Left lung (tissue), 10 donors: ENCODE data around the gene ROPN1L. TPM values are rescaled to one million over a fixed set of nuclear protein-coding genes. Genes with fewer than 3 reads are reported as not detected.
"Not testable (repeated sequence)": the region's sequence is repeated elsewhere in the genome, so short reads cannot be mapped to it uniquely, and the experiment has no call there.

ENCODE experiments used
- ATAC-seq: fragments of 200-7000 bp; cut with Tn5 transposase; one replicate; pipeline ENCODE4 v1.9.1; 2020; ENCODE audit warnings: moderate library complexity
- DNase-seq, 4 donors: peaks; one replicate each; pipeline ENCODE4 v3.0.0-alpha.2; 2013 to 2020
- H3K27ac ChIP-seq, 2 donors: fragments of 200-600 bp; sonication (generic) in 1 of 2; one replicate each; pipeline versions ENCODE4 v1.5.0 to v1.8.0; 2020 to 2021
- H3K27me3 ChIP-seq, 2 donors: fragments of 200-600 bp; sonication (generic) in 1 of 2; one replicate each; pipeline versions ENCODE4 v1.5.0 to v1.8.0; 2020 to 2021
- H3K36me3 ChIP-seq, 2 donors: fragments of 200-600 bp; sonication (generic) in 1 of 2; one replicate each; pipeline versions ENCODE4 v1.5.0 to v1.8.0; 2020 to 2021
- H3K4me1 ChIP-seq, 2 donors: fragments of 200-600 bp; one replicate each; pipeline ENCODE4 v1.8.0; 2021
- H3K4me3 ChIP-seq, 2 donors: fragments of 200-600 bp; sonication (generic) in 1 of 2; one replicate each; pipeline versions ENCODE4 v1.5.0 to v1.8.0; 2020 to 2021; ENCODE audit warnings: mild to moderate bottlenecking in 1 of 2
- H3K9me3 ChIP-seq, 2 donors: fragments of 200-600 bp; sonication (generic) in 1 of 2; one replicate each; pipeline versions ENCODE4 v1.5.0 to v1.8.0; 2020 to 2021
- intact Hi-C, 2 donors: fragments of 100-400 bp; cut with DNase I; formaldehyde crosslinking; loops; one replicate each; pipeline versions ENCODE4 v1.11.2 to v1.14.2; 2022
- polyA plus RNA-seq, 6 donors: library from polyadenylated mRNA; unstranded; fragments of 120-200 nt; gene quantifications; one replicate each; pipeline ENCODE4 v1.2.1, GENCODE V29; 2013; ENCODE audit not compliant: insufficient read length in 6 of 6
- total RNA-seq, 2 donors: library from RNA; stranded (reverse); fragmentation: NEBNext Ultra II Directional; extraction: Animal tissue kit (Norgen Biotek cat#: 25700); gene quantifications; one replicate each; pipeline ENCODE4 v1.2.1, GENCODE V29; 2021
- TF ChIP-seq, protein P1 (sequence below), 2 donors: fragments of 200-600 bp; sonication (generic) in 1 of 2; IDR thresholded peaks; one replicate each; pipeline versions ENCODE4 v1.5.0 to v1.8.0; 2021; ENCODE audit warnings: antibody characterized with exemption in 2 of 2
- donor health status: DM: no; HTN: yes; CAD: no.
- donor health status: DM: no; HTN: no; CAD: no.

Gene ROPN1L
- total and polyA plus RNA-seq, 8 donors, result 0.50 to 9.5 (median 5.1) TPM

GRCh38 chr5:10493884-10494283 lies 52.2 kb downstream of the ROPN1L start:
- intact Hi-C loops, result no loop called here
- Histone ChIP-seq H3K9me3 (peaks cover 0 to 17% of the 10 kb centered on the region in 2 donors), H3K4me1 (peaks cover 0 to 12% of the 10 kb centered on the region in 2 donors), H3K27ac (no peak overlapping the region), H3K36me3 (no peaks in the 10 kb centered on the region), H3K27me3 (no peaks in the 10 kb centered on the region), H3K4me3 (no peak overlapping the region)
- TF ChIP-seq, protein P1, sequence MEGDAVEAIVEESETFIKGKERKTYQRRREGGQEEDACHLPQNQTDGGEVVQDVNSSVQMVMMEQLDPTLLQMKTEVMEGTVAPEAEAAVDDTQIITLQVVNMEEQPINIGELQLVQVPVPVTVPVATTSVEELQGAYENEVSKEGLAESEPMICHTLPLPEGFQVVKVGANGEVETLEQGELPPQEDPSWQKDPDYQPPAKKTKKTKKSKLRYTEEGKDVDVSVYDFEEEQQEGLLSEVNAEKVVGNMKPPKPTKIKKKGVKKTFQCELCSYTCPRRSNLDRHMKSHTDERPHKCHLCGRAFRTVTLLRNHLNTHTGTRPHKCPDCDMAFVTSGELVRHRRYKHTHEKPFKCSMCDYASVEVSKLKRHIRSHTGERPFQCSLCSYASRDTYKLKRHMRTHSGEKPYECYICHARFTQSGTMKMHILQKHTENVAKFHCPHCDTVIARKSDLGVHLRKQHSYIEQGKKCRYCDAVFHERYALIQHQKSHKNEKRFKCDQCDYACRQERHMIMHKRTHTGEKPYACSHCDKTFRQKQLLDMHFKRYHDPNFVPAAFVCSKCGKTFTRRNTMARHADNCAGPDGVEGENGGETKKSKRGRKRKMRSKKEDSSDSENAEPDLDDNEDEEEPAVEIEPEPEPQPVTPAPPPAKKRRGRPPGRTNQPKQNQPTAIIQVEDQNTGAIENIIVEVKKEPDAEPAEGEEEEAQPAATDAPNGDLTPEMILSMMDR (IDR thresholded peaks at IDR 0.05), result no peak
- ATAC-seq (no peak), DNase-seq (no peak)

GRCh38 chr5:10494497-10494896 lies 52.8 kb downstream of the ROPN1L start:
- DNase-seq, ATAC-seq, H3K36me3 ChIP-seq, H3K4me3 ChIP-seq, H3K27me3 ChIP-seq, intact Hi-C loops, H3K27ac ChIP-seq: not testable (repeated sequence)
- Histone ChIP-seq H3K9me3 (peaks cover 0 to 17% of the 10 kb centered on the region in 2 donors), H3K4me1 (peaks cover 0 to 11% of the 10 kb centered on the region in 2 donors)

DNA sequence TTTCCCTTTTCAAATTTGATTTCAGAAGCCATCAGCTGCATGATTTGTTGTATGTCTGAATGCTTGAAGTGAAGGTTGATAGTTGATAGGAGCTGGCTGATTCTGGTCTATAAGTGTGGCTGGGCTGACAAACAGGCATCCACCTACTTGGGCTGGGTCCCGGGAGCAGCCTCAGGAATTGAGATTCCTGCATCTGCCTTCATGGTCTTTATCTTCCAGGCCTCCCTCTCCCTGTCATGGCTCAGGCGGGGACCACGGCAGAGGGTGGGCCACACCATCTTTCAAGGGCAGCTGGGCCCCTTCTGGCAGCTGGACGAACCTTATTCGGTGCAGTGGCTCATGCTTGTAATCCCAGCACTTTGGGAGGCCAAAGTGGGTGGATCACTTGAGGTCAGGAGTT lies 55.9 kb downstream of the ROPN1L start:
- no peak overlapping the region for H3K27ac ChIP-seq
- TF ChIP-seq, protein P1 (IDR thresholded peaks at IDR 0.05), result no peak
- no peak for ATAC-seq
- H3K27me3 ChIP-seq, result no peaks in the 10 kb centered on the region
- intact Hi-C loops, result no loop called here
- no peak overlapping the region for H3K4me3 ChIP-seq
- H3K9me3 ChIP-seq, result peaks cover 0 to 17% of the 10 kb centered on the region in 2 donors
- no peaks in the 10 kb centered on the region for H3K4me1 ChIP-seq
- H3K36me3 ChIP-seq, result no peaks in the 10 kb centered on the region
- no peak for DNase-seq

DNA sequence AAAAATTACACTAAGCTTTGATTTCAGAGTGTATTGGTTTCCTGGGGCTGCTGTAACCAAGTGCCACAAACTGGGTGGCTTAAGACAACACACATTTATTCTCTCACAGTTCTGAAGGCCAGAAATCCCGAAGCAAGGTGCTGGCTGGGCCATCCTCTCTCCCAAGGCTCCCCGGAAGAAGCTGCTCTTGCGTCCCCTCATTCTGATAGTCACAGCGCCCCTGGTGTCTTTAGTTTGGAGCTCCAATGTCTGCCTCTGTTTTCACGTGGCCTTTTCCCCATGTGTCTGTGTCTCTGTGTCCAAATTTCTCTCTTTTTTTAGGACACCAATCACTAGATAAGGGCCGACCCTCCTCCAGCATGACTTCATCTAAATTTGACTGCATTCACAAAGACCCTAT lies 56.7 kb downstream of the ROPN1L start:
- DNase-seq (no peak), ATAC-seq (no peak)
- TF ChIP-seq, protein P1 (IDR thresholded peaks at IDR 0.05), result no peak

DNA sequence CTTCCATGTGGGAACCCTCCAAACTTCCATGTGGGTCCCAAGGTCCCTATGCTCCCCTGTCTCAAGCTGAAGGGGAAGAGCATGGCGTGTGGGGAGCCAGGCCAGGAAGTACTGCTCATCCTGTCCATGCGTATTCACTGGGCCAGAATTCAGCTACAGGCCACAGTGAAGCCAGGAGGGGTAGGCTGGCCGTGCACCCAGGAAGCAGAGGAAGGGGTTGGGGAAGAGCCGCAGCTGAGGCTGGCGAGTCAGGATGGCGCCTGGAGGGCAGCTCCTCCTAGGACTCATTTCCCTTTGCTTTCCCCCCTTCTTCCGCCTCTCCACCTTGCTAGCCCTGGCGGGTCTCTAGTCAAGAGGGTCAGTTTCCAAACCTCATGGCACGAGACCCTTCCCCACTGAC lies 57.4 kb downstream of the ROPN1L start:
- H3K4me1 ChIP-seq, result no peaks in the 10 kb centered on the region
- TF ChIP-seq, protein P1 (IDR thresholded peaks at IDR 0.05), result no peak
- peaks cover 0 to 13% of the 10 kb centered on the region in 2 donors for H3K9me3 ChIP-seq
- H3K4me3 ChIP-seq, result no peak overlapping the region
- intact Hi-C loops, result no loop called here
- ATAC-seq (no peak), DNase-seq (no peak)
- H3K27me3 ChIP-seq, result no peaks in the 10 kb centered on the region
- H3K36me3 ChIP-seq, result no peaks in the 10 kb centered on the region
- no peak overlapping the region for H3K27ac ChIP-seq

More for the DNA sequence above, 56.7 kb downstream of the ROPN1L start:
- Histone ChIP-seq H3K36me3 (no peaks in the 10 kb centered on the region), H3K27ac (no peak overlapping the region), H3K27me3 (no peaks in the 10 kb centered on the region), H3K4me3 (no peak overlapping the region), H3K9me3 (peaks cover 0 to 17% of the 10 kb centered on the region in 2 donors), H3K4me1 (no peaks in the 10 kb centered on the region)
- intact Hi-C loops, result no loop called here

- H3K36me3 ChIP-seq, result no peaks in the 10 kb centered on the region
- intact Hi-C loops, result no loop called here
- no peak overlapping the region for H3K27ac ChIP-seq
- no peaks in the 10 kb centered on the region for H3K27me3 ChIP-seq
- H3K9me3 ChIP-seq, result peaks cover 0 to 6% of the 10 kb centered on the region in 2 donors
- no peak for DNase-seq
- ATAC-seq, result no peak
- no peak overlapping the region for H3K4me3 ChIP-seq
- TF ChIP-seq, protein P1 (IDR thresholded peaks at IDR 0.05), result no peak
- H3K4me1 ChIP-seq, result no peaks in the 10 kb centered on the region
Measured at GRCh38 chr5:10499776-10500175, 58.1 kb downstream of the ROPN1L start.
